ENCODE results near the gene INO80E. TPM values are rescaled to one million over a fixed set of nuclear protein-coding genes. Genes with fewer than 3 reads are reported as not detected.
"Not testable (repeated sequence)": the region's sequence is repeated elsewhere in the genome, so short reads cannot be mapped to it uniquely, and the experiment has no call there.

Gene INO80E, protein sequence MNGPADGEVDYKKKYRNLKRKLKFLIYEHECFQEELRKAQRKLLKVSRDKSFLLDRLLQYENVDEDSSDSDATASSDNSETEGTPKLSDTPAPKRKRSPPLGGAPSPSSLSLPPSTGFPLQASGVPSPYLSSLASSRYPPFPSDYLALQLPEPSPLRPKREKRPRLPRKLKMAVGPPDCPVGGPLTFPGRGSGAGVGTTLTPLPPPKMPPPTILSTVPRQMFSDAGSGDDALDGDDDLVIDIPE
- 80.1 and 94.7 TPM in 2 replicates for total RNA-seq (2014; rRNA removed; shearing (Covaris generic))
- 87.8 and 112 TPM in 2 replicates for polyA plus RNA-seq (2015; cell fraction: cytosol; rRNA removed)
- polyA plus RNA-seq (2015; cell fraction: nucleus; rRNA removed) = 98.2 and 102 TPM in 2 replicates

DNA sequence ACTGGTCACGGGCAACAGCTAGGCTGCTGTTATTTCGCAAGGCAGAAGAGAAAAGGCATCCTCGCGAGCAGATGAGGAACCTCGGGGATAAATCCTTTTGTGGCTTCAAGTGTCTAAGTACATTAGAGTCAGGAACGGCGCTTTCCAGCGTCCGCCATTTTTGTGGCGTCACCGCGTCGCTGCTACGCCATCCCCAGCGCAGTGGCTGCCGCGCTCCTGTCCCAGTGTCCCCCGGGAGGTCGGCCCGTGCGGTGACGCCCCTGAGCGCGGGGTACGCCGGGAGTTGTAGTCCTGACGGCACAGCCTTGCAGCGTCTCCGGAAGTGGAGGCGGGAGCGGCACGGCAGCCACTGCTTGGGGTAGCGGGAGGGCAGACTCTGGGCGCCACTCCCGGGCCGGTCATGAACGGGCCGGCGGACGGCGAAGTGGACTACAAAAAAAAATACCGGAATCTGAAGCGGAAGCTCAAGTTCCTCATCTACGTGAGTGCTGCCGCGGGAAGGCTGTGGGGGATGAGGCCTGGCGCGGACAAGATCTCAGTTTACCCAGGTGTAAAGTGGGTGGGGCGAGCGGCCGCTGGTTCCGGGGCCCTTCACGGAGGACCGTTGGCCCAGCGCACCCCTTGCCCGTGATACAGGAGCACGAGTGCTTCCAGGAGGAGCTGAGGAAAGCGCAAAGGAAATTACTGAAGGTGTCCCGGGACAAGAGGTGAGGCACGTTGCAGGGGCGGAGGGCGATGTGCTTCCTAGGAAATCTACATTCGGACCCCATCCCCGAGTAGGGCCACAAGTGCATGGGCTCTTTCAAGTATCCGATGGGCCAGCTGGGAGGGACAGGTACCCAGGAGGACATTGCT is at the start of gene INO80E:
Gene INO80E (plus strand): TSS at position 331 of the 855 bp plus-strand sequence. CDS start 70 bp downstream, at position 401.
- peak; percentile 92 for DNase-seq (ENCODE audit: low read depth)

GRCh38 chr16:29947897-29948296 is 48.1 kb upstream of the INO80E start:
- no peak for DNase-seq (ENCODE audit: low read depth)

DNA sequence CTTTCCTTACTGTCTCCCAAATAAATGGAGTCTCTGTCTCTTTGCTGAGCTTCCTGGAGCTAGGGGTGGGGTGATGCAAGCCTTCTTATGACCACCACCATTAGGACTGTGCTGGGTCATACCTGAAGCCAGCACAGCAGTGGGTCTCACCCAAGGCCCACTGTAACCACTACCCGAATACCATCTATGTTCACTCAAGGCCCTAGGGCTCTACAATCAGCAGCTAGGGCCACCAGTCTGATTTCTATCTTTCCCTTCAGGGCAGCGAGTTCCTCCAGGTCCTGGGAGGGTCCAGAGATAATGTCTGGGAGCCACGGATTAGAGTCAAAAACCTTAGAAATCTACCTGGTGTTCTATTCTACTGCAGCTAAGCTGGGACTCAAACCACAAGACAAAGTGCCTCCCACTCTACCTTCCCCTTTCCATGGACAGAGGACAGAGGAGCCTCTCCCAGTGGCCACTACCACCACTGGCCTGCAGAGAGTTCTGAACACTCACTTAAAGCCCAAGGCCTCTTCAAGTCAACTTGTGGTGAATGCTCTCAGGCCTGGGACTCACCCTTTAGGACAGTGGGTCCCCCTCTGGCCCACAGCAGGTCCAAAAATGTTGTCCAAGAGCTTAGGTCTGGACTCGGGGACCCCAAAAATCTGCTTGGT is 45.1 kb upstream of the INO80E start:
- DNase-seq (ENCODE audit: low read depth) = no peak

DNA sequence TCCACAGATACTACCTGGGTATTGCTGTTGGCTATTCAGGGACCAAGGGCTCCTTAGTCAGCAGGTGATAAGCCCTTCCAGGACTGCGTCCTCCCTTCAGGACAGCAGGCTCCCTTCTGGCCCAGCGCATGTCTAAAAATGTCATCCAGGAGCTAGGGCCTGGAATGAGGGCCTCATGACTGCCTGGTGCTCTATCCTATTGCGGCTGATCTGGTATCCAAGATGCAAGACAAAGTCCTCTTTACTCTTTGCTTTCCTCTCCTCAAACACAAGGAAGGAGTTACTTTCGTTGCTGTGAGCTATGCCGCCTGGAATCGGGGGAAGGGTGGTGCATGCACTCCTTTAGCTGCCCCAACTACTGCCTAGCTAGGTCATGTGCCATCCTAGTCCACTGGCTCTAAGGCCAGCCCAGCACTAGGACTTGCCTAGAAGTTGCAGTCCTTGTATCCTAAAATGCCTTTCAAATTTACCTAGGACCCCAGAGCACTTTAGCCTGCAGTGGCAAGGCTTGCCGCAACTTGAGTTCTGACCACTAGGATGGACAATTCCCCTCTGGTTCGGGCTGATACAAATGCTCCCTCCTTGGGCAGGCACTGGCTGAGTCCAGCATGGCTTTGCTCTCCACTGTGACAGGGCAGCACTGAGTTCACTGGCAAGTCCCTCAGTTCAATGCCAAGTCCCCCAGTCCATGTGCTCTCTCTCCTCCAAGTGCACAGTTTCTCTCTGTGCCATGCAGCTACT is 44.2 kb upstream of the INO80E start:
- no peak for DNase-seq (ENCODE audit: low read depth)

- no peak for DNase-seq (ENCODE audit: low read depth)
These were observed 37.3 kb upstream of the INO80E start for GRCh38 chr16:29958756-29959155.

DNA sequence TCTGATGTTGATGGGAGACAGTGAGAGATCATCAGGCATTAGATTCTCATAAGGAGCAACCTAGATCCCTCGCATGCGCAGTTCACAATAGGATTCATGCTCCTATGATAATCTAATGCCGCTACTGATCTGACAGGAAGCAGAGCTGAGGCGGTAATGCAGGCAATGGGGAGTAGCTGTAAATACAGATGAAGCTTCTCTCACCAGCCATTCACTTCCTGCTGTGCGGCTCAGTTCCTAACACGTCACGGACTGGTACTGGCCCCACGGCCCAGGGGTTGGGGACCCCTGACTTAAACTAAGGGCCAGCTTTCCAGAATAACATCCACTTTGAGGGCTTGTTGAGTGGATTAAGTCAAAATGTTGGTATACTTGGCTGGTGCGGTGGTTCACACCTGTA is 36.7 kb upstream of the INO80E start:
- DNase-seq (ENCODE audit: low read depth) = no peak

GRCh38 chr16:29959821-29960220 is 36.2 kb upstream of the INO80E start:
- not testable (repeated sequence) for DNase-seq (ENCODE audit: low read depth)

GRCh38 chr16:29961127-29961478 is 34.9 kb upstream of the INO80E start:
- no peak for DNase-seq (ENCODE audit: low read depth)

DNA sequence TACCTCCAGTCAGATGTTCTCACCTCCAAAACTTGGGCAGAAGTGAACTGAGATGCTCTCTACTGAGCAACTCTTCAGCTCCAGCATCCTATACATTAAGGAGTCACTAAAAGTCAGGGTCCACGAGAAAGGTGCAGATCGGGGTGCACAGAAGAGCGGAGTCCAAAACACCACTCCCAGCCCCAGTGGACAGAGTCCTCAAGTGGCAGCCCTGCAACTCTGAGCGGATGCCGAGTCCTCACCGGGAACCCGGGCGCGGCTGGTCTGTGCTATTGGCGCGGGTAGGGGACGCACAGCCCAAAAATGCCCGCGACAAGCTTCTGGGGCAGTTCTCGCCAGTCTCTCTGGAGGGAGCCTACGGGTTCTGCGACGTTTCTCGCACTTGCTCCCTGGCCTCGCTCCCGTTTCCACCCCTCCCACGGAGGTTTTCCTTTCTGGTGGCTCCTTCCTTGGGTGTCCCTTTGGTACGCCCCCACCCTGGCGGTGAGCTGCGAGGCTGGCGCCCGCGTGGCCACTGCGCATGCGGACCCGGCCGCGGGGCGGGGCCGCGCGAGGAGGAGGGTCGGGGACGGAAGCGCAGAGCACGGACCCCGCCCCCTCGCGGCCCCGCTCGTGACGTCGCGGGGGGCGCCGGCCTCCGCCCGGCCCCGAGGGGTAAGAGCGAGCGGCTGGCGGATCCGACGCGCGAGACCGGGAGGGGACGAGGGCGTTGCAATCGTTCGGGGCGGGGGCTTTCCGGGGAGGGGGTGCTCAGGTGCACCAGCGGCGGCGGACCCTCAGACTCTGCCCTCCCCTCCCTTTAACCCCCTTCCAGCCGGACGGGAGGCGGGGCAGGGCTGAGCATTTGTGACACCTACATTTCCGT is 34.3 kb upstream of the INO80E start, which contains the start of gene TMEM219:
Gene TMEM219 (plus strand): TSS at position 601 of the 865 bp plus-strand sequence. CDS start 1,065 bp downstream, outside the sequence.
- DNase-seq (ENCODE audit: low read depth) = peak; percentile 88

GRCh38 chr16:29962344-29962994 is 33.6 kb upstream of the INO80E start:
- DNase-seq (ENCODE audit: low read depth) = no peak

GRCh38 chr16:29963021-29963743 is 32.9 kb upstream of the INO80E start:
- DNase-seq (ENCODE audit: low read depth) = no peak

GRCh38 chr16:29968205-29968604 is 27.8 kb upstream of the INO80E start:
- DNase-seq (ENCODE audit: low read depth) = no peak

DNA sequence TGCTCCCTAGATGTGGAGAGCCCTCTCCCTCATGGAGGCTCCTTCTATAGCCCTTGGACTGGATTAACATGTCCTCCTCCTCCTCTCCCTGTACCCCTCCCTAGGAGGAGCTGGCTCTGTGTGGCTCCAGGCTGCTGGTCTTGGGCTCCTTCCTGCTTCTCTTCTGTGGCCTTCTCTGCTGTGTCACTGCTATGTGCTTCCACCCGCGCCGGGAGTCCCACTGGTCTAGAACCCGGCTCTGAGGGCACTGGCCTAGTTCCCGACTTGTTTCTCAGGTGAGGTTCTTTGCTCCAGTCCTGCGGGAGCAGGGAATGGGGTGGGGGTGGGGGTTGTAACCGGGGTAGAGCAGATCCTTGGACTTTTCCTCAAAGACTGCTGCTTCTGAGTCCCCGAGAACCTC is 24.7 kb upstream of the INO80E start:
- DNase-seq (ENCODE audit: low read depth) = no peak

DNA sequence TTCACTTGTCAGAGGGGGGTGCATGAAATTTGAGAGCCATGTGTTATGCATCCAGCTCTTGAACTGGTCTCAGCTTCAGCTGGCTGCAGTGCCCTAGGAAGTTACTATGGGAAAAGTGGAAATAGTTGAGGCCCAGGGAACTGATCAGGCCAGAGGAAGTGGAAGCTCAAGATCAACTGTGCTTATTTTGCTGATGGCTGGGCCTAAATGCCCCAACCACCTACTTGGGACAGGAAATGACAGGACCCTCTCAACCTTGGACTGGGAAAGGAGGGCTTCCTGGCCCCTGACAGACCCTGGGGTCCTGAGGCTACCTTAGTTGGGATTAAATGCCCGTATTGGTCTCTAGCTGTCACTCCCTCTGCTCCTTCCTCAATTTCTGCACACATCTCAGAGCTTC is 23.5 kb upstream of the INO80E start:
- no peak for DNase-seq (ENCODE audit: low read depth)

GRCh38 chr16:29972992-29973383 is 23.1 kb upstream of the INO80E start:
- DNase-seq (ENCODE audit: low read depth) = no peak

- DNase-seq (ENCODE audit: low read depth) = peak; percentile 99
These were observed 22.4 kb upstream of the INO80E start, which contains the start of gene TAOK2 for GRCh38 chr16:29973384-29974246. TSS of gene TAOK2 (plus strand) at chr16:29973868. CDS start at chr16:29977773, 3,905 bp downstream.

DNA sequence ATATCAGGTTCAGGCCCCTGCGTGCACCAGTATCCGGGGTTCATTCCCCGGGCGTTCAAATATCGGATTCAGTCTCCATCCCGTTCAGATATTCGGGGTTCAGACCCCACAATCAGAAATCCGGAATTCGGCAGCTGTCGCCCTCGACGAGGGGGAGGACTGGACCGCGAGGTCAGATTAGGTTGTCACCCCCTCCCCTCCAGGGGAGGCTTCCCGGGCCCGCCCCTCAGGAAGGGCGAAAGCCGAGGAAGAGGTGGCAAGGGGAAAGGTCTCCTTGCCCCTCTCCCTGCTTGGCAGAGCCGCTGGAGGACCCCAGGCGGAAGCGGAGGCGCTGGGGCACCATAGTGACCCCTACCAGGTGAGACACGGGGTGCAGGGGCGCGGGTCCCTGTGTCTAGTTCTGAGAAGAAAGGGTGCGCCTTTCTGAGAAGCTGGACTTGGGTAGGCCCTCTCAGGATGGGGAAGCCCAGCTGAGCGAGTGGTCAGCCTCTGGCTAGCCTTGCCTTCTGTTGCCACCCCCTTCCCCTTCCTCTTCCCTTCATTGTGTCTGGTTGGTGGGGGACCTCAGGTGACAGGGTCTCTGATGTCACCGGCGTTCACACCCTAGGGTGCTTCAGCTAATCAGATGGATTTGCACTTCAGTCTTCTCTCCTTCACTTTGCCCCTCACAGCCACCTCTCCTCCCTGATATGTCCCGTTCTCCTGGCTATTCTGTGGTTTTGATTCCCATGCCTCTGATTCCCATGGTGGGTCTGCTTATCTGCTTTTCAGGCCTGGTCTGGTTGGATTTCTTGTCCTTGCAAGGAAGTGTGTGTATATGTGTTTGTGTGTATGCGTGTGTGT is 21.5 kb upstream of the INO80E start:
- DNase-seq (ENCODE audit: low read depth) = no peak
